H1 (cell line): ENCODE data around the gene RARRES2. TPM values are rescaled to one million over a fixed set of nuclear protein-coding genes. Genes with fewer than 3 reads are reported as not detected.

Experiments
- CTCF ChIA-PET: fragments of 300-600 bp; sonication (Branson Sonifier 250); formaldehyde crosslinking; loops from one replicate; lab custom pipeline; 2021; ENCODE audit not compliant: partially characterized antibody; lab: Charles Lee
- POLR2A ChIA-PET: fragments of 300-600 bp; sonication (Branson Sonifier 250); formaldehyde crosslinking; loops from one replicate; lab custom pipeline; 2021; ENCODE audit warnings: inconsistent platforms; ENCODE audit not compliant: partially characterized antibody; lab: Charles Lee
- DNase-seq, 2 experiments: peaks; one replicate each; pipeline versions ENCODE4 v3.0.0 to v3.0.0-alpha.2; 2010 to 2022; ENCODE audit warnings: low spot score in 2 of 2, low read depth in 1 of 2, mixed read lengths in 1 of 2
- FAIRE-seq: peaks from 2 replicates; lab custom pipeline; 2011; peaks lifted over from hg19 to GRCh38; lab: Jason Lieb, UNC
- H2AFZ ChIP-seq: 2 replicates; pipeline ENCODE4 v1.8.1; 2012; ENCODE audit warnings: low read length, inconsistent platforms
- H2AK5ac ChIP-seq: 2 replicates; pipeline ENCODE4 v1.6.1; 2013; ENCODE audit warnings: low read depth, low read length
- H2BK120ac ChIP-seq: replicated peaks from 2 replicates; pipeline ENCODE3; 2013; ENCODE audit warnings: low read depth, low read length, inconsistent platforms
- H2BK12ac ChIP-seq: 2 replicates; pipeline ENCODE4 v1.6.1; 2013; ENCODE audit warnings: low read depth, low read length
- H2BK15ac ChIP-seq: 2 replicates; pipeline ENCODE4 v1.6.1; 2013; ENCODE audit warnings: low read length
- H2BK20ac ChIP-seq: 2 replicates; pipeline ENCODE4 v1.6.1; 2013; ENCODE audit warnings: low read length
- H2BK5ac ChIP-seq: 2 replicates; pipeline ENCODE4 v1.6.1; 2013; ENCODE audit warnings: low read depth, low read length
- H3K14ac ChIP-seq: 2 replicates; pipeline ENCODE4 v1.6.1; 2013; ENCODE audit warnings: inconsistent platforms; ENCODE audit not compliant: insufficient read length
- H3K18ac ChIP-seq: 2 replicates; pipeline ENCODE4 v1.6.1; 2013; ENCODE audit warnings: low read length; ENCODE audit errors: extremely low read depth
- H3K23ac ChIP-seq: 2 replicates; pipeline ENCODE4 v1.6.1; 2013; ENCODE audit warnings: inconsistent platforms; ENCODE audit not compliant: insufficient read length
- H3K23me2 ChIP-seq: 2 replicates; pipeline ENCODE4 v1.6.1; 2013; ENCODE audit warnings: low read depth, low read length
- H3K27ac ChIP-seq: 2 replicates; pipeline ENCODE4 v1.6.1; 2011; ENCODE audit warnings: low read depth, low read length, inconsistent platforms
- H3K27me3 ChIP-seq, 4 experiments: replicated peaks in 1 of 4; 1 replicate in 1 of 4; 2 replicates in 3 of 4; pipeline versions ENCODE4 v1.6.1 to v1.8.1; 2011 to 2013; ENCODE audit warnings: low read length in 3 of 4, mild to moderate bottlenecking in 3 of 4, inconsistent platforms in 2 of 4, mixed read lengths in 2 of 4, moderate library complexity in 1 of 4; ENCODE audit not compliant: control insufficient read depth in 3 of 4, insufficient read depth in 3 of 4; ENCODE audit errors: extremely low read depth in 1 of 4
- H3K36me3 ChIP-seq, 4 experiments: 2 replicates each; pipeline versions ENCODE4 v1.6.1 to v1.8.1; 2011 to 2013; ENCODE audit warnings: mild to moderate bottlenecking in 4 of 4, low read length in 3 of 4, moderate library complexity in 2 of 4, control low read depth in 1 of 4, inconsistent platforms in 1 of 4; ENCODE audit not compliant: insufficient read depth in 4 of 4, control insufficient read depth in 2 of 4
- H3K4ac ChIP-seq: replicated peaks from 2 replicates; pipeline ENCODE3; 2013; ENCODE audit warnings: low read length, low read depth, mixed read lengths, inconsistent platforms; ENCODE audit not compliant: insufficient read length
- H3K4me1 ChIP-seq, 4 experiments: replicated peaks in 1 of 4; 1 replicate in 1 of 4; 2 replicates in 3 of 4; pipeline versions ENCODE4 v1.6.1 to v1.8.1; 2011 to 2013; ENCODE audit warnings: low read length in 3 of 4, inconsistent platforms in 2 of 4, mixed read lengths in 1 of 4; ENCODE audit not compliant: insufficient read depth in 4 of 4, control insufficient read depth in 3 of 4
- H3K4me2 ChIP-seq, 2 experiments: 2 replicates each; pipeline versions ENCODE4 v1.6.1 to v1.8.1; 2011 to 2013; ENCODE audit warnings: low read depth in 2 of 2, low read length in 2 of 2, control low read depth in 1 of 2, inconsistent platforms in 1 of 2, mild to moderate bottlenecking in 1 of 2; ENCODE audit not compliant: insufficient read depth in 1 of 2
- H3K4me3 ChIP-seq, 4 experiments: fragments of 200-600, 300-600 bp in 1 of 4; sonication (generic), shearing (Covaris generic), sonication (Bioruptor Twin) in 1 of 4; 2 replicates each; pipeline versions ENCODE4 v1.5.1 to v1.8.1; 2011 to 2016; ENCODE audit warnings: low read length in 4 of 4, low read depth in 3 of 4, control low read depth in 2 of 4, inconsistent platforms in 2 of 4, mild to moderate bottlenecking in 2 of 4, mixed read lengths in 1 of 4, moderate library complexity in 1 of 4; ENCODE audit not compliant: insufficient read depth in 2 of 4; ENCODE audit errors: extremely low read depth in 1 of 4
- H3K56ac ChIP-seq: replicated peaks from 2 replicates; pipeline ENCODE3; 2013; ENCODE audit warnings: low read depth, mild to moderate bottlenecking, mixed read lengths, low read length, inconsistent platforms; ENCODE audit not compliant: insufficient read length
- H3K79me1 ChIP-seq: 2 replicates; pipeline ENCODE4 v1.6.1; 2013; ENCODE audit warnings: low read depth, low read length, control low read depth
- H3K79me2 ChIP-seq, 2 experiments: 2 replicates each; pipeline versions ENCODE4 v1.6.1 to v1.8.1; 2012 to 2013; ENCODE audit warnings: low read length in 2 of 2, mild to moderate bottlenecking in 2 of 2, inconsistent platforms in 1 of 2; ENCODE audit not compliant: insufficient read depth in 2 of 2, control insufficient read depth in 1 of 2
- H3K9ac ChIP-seq, 4 experiments: replicated peaks in 1 of 4; 1 replicate in 1 of 4; 2 replicates in 3 of 4; pipeline versions ENCODE4 v1.6.1 to v1.8.1; 2011 to 2013; ENCODE audit warnings: low read depth in 3 of 4, low read length in 3 of 4, control low read depth in 2 of 4, mild to moderate bottlenecking in 2 of 4, moderate library complexity in 2 of 4, inconsistent platforms in 1 of 4; ENCODE audit errors: extremely low read depth in 1 of 4
- H3K9me3 ChIP-seq, 2 experiments: 2 replicates each; pipeline versions ENCODE4 v1.6.1 to v1.8.1; 2012 to 2013; ENCODE audit warnings: mild to moderate bottlenecking in 2 of 2, moderate library complexity in 2 of 2, control low read depth in 1 of 2, inconsistent platforms in 1 of 2, low read depth in 1 of 2, low read length in 1 of 2, mixed read lengths in 1 of 2; ENCODE audit not compliant: insufficient read depth in 2 of 2
- H4K20me1 ChIP-seq, 2 experiments: replicated peaks in 1 of 2; 2 replicates each; pipeline versions ENCODE3 to v1.8.1; 2011 to 2013; ENCODE audit warnings: inconsistent platforms in 2 of 2, low read length in 2 of 2, mild to moderate bottlenecking in 1 of 2; ENCODE audit not compliant: insufficient read depth in 2 of 2, control insufficient read depth in 1 of 2
- H4K5ac ChIP-seq: 2 replicates; pipeline ENCODE4 v1.6.1; 2013; ENCODE audit warnings: low read length, low read depth, mixed read lengths, inconsistent platforms; ENCODE audit not compliant: insufficient read length
- H4K8ac ChIP-seq: 2 replicates; pipeline ENCODE4 v1.8.0; 2013; ENCODE audit warnings: mild to moderate bottlenecking, moderate library complexity, low read length, inconsistent platforms; ENCODE audit not compliant: insufficient read depth; ENCODE audit errors: extremely low read depth
- H4K91ac ChIP-seq: replicated peaks from 2 replicates; pipeline ENCODE3; 2013; ENCODE audit warnings: low read length, mixed read lengths, inconsistent platforms; ENCODE audit not compliant: insufficient read length
- ASH2L ChIP-seq: fragments of 200-600, 300-600 bp; sonication (generic); IDR thresholded peaks from one replicate; pipeline ENCODE4 v1.7.1; 2017; ENCODE audit warnings: low read length
- ATF2 ChIP-seq: IDR thresholded peaks from 2 replicates; pipeline ENCODE4 v1.6.1; 2012; ENCODE audit warnings: low read length, inconsistent platforms
- EGR1 ChIP-seq: IDR thresholded peaks from 2 replicates; pipeline ENCODE4 v1.6.1; 2011; ENCODE audit warnings: low read depth, low read length, borderline replicate concordance
- EP300 ChIP-seq, 2 experiments: IDR thresholded peaks; 1 replicate in 1 of 2; 2 replicates in 1 of 2; pipeline ENCODE4 v1.6.1; 2011 to 2012; ENCODE audit warnings: low read depth in 2 of 2, low read length in 2 of 2, mild to moderate bottlenecking in 2 of 2, borderline replicate concordance in 1 of 2, inconsistent platforms in 1 of 2, moderate library complexity in 1 of 2
- FOSL1 ChIP-seq: IDR thresholded peaks from 2 replicates; pipeline ENCODE4 v1.6.1; 2011; ENCODE audit warnings: mild to moderate bottlenecking, low read depth, low read length, moderate library complexity; ENCODE audit not compliant: insufficient read depth
- GABPA ChIP-seq: IDR thresholded peaks from 2 replicates; pipeline ENCODE4 v1.6.1; 2011; ENCODE audit warnings: mild to moderate bottlenecking, low read length, moderate library complexity, borderline replicate concordance; ENCODE audit not compliant: insufficient read depth
- JUND ChIP-seq: IDR thresholded peaks from 2 replicates; pipeline ENCODE4 v1.6.1; 2011; ENCODE audit warnings: mild to moderate bottlenecking, improper control_type of control experiment, low read length
- KDM4A ChIP-seq: IDR thresholded peaks from one replicate; pipeline ENCODE4 v1.7.1; 2012; ENCODE audit warnings: low read depth, mild to moderate bottlenecking, moderate library complexity, low read length, inconsistent platforms; ENCODE audit not compliant: severe bottlenecking
- POLR2A ChIP-seq, 2 experiments: IDR thresholded peaks; 1 replicate in 1 of 2; 2 replicates in 1 of 2; pipeline ENCODE4 v1.6.1; 2011; ENCODE audit warnings: low read depth in 2 of 2, low read length in 2 of 2, mild to moderate bottlenecking in 2 of 2; ENCODE audit errors: control extremely low read depth in 1 of 2
- RFX5 ChIP-seq: IDR thresholded peaks from 2 replicates; pipeline ENCODE4 v1.6.1; 2011; ENCODE audit warnings: low read depth, low read length, improper control_type of control experiment, borderline replicate concordance
- SIN3A ChIP-seq, 2 experiments: IDR thresholded peaks in 1 of 2; conservative IDR thresholded peaks in 1 of 2; 2 replicates each; pipeline ENCODE4 v1.6.1; 2011 to 2012; ENCODE audit warnings: low read length in 2 of 2, improper control_type of control experiment in 1 of 2, low read depth in 1 of 2, mild to moderate bottlenecking in 1 of 2
- SIX5 ChIP-seq: IDR thresholded peaks from 2 replicates; pipeline ENCODE4 v1.6.1; 2011; ENCODE audit warnings: mild to moderate bottlenecking, low read depth, low read length
- WGBS, 2 experiments: shearing (Covaris generic) in 1 of 2; methylation state at CpG; one replicate each; pipeline versions ENCODE4 v1.1.6 to v1.1.7; 2013 to 2015; ENCODE audit warnings: low lambda C conversion rate in 2 of 2, mixed read lengths in 2 of 2, inconsistent platforms in 1 of 2, low coverage in 1 of 2, missing lambda C conversion rate in 1 of 2; ENCODE audit not compliant: insufficient replicate concordance in 2 of 2, insufficient coverage in 1 of 2, insufficient read length in 1 of 2; ENCODE audit errors: extremely low coverage in 1 of 2, missing lambda C conversion rate in 1 of 2; 5-methylcytosine and 5-hydroxymethylcytosine counted together
- polyA plus RNA-seq, 7 experiments: library from polyadenylated mRNA; depleted of rRNA in 3 of 7; stranded (reverse) in 5 of 7; unstranded in 2 of 7; fragments of >200 nt in 5 of 7; fragments of 200-250 nt in 2 of 7; gene quantifications; 1 replicate in 5 of 7; 2 replicates in 1 of 7; 4 replicates in 1 of 7; pipeline versions ENCODE4 v1.2.1 to v1.2.3, GENCODE V29; 2011 to 2013; ENCODE audit warnings: missing spikeins in 2 of 7, mixed read lengths in 2 of 7
- total RNA-seq: library from RNA; stranded (reverse); fragmentation: NEBNext Ultra II Directional; extraction: Animal tissue kit (Norgen Biotek cat#: 25700); gene quantifications from 2 replicates; pipeline ENCODE4 v1.2.1, GENCODE V29; 2021

The RARRES2 gene
- total and polyA plus RNA-seq, 2 of the 8 experiments (the other 6 are each of a cell fraction or from before 2014, with no cell fraction given): 254 to 441 TPM

- Histone ChIP-seq H4K20me1 (no peaks in the 10 kb centered on the region), H3K18ac (no peak overlapping the region; the same call in 1 of the 2 replicates), H3K23me2 (no peaks in the 10 kb centered on the region; the same call in 1 of the 2 replicates), H3K9ac (no peak overlapping the region), H2BK15ac (no peak overlapping the region), H2BK20ac (peak overlapping the region; percentile 17; the same call in 1 of the 2 replicates), H3K23ac (no peak overlapping the region), H3K9me3 (0 out of 4 replicates have a peak, but pooled peaks cover 0 to 4% of the 10 kb centered on the region in 2 experiments), H3K79me2 (no peaks in the 10 kb centered on the region), H2BK12ac (no peak overlapping the region), H3K4me3 (no peak overlapping the region), H3K14ac (no peak overlapping the region), H3K27ac (no peak overlapping the region), H2BK120ac (no peak overlapping the region), H3K4me2 (no peak overlapping the region), H3K27me3 (peaks cover 0 to 6% (median 0%) of the 10 kb centered on the region in 4 experiments; a peak in 2 of 7 replicates), H4K8ac (no peak overlapping the region), H4K91ac (no peak overlapping the region), H2BK5ac (no peak overlapping the region), H3K79me1 (no peaks in the 10 kb centered on the region), H3K56ac (no peak overlapping the region), H2AFZ (no peak overlapping the region), H3K4ac (no peak overlapping the region), H4K5ac (no peak overlapping the region), H3K4me1 (peaks cover 0 to 19% (median 8%) of the 10 kb centered on the region in 4 experiments; a peak in 6 of 7 replicates), H2AK5ac (no peak overlapping the region), H3K36me3 (no peaks in the 10 kb centered on the region)
- 93% methylated on average over 4 of the region's 4 CpGs; no CpG with 5 or more reads in 1 of the 2 experiments for WGBS, 2 experiments
- DNase-seq: no peak
- no peak for FAIRE-seq
- ChIA-PET POLR2A (interaction anchor here (0.9 kb wide), 1 partner anchor 39 kb away, joined by 3 read pairs; no protein-coding TSS in a partner anchor), CTCF (no interaction called here)
- TF ChIP-seq KDM4A (no peak), JUND (no peak), ATF2 (no peak), SIX5 (no peak), RFX5 (no peak), POLR2A (IDR thresholded peaks at IDR 0.05; ENCODE audit: control extremely low read depth in 1 of 2, low read depth in 2 of 2, low read length in 2 of 2) (no peak), SIN3A (conservative IDR thresholded peaks at IDR 0.05 in 1 of 2, IDR thresholded peaks at IDR 0.05 in 1 of 2; ENCODE audit: low read depth in 1 of 2, low read length in 2 of 2) (no peak), EGR1 (no peak), FOSL1 (no peak), GABPA (no peak), ASH2L (no peak), EP300 (IDR thresholded peaks at IDR 0.05; ENCODE audit: borderline replicate concordance in 1 of 2, low read depth in 2 of 2, low read length in 2 of 2) (no peak)
Measured at GRCh38 chr7:150311146-150311545, 30.3 kb downstream of the RARRES2 start.
